HG02588 (cell line): ENCODE measurements around the gene KCNB1.
"Not testable (repeated sequence)": the region's sequence is repeated elsewhere in the genome, so short reads cannot be mapped to it uniquely, and the experiment has no call there.

Experiments
- ATAC-seq: cut with Tn5 transposase; IDR thresholded peaks from one replicate; pipeline ENCODE4 v1.9.1; 2021; ENCODE audit warnings: mild to moderate bottlenecking, moderate library complexity; ENCODE audit not compliant: unreplicated experiment

Gene KCNB1

DNA sequence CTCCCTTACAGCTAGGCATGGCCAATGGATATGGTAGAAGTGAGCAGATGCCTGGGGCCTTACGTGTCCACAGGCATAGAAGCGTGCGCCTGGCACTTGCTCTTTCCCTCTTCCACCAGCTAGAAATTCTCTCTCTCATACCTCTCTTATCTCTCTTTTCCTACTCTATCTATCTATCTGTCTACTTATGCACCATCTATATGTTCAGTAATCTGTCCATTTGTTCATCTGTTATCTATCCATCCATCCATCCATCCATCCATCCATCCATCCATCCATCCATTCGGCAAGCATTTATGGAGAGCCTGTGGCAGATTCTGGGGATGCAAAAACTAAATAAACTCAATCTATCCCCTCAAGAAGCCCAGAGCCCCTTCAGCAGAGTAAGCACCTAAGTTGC is 70.2 kb downstream of the KCNB1 start:
- ATAC-seq, result no peak

DNA sequence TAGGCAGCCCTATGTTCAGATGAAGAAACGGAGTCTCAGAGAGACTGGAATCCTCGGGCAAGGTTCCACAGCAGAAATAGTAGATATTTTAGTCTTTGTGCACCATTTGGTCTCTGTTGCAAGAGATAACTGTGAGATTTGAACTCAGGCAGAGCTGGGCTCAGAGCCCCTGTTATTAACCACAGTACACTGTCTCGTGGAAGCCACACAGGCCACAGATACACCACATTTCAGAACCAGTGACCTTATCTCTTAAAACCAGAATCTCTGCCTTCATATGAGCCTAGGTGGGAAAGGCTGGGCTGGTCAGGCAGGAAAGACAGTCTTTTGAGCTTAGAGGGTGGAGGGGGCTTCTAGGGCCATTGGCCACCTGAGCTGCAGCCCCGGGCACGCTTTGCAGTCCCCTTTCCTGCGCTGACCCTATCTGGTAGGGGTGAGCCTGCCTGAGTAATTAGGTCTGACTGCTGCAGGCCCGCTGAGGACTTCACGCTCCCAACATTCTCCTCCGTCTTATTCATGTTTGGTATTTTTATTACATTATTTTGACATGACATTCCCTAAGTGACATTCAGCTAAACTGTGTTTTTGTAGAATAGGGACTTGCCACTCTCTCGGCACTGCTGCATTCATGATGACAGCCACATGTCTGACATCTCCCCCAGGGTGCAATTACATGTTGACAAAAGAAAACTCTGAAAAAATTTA is 71.1 kb downstream of the KCNB1 start:
- ATAC-seq, result no peak

- ATAC-seq, result not testable (repeated sequence)
These were observed 72.4 kb downstream of the KCNB1 start for GRCh38 chr20:49409975-49410621.

- no peak for ATAC-seq
These were observed 73.0 kb downstream of the KCNB1 start for GRCh38 chr20:49409302-49409974.

DNA sequence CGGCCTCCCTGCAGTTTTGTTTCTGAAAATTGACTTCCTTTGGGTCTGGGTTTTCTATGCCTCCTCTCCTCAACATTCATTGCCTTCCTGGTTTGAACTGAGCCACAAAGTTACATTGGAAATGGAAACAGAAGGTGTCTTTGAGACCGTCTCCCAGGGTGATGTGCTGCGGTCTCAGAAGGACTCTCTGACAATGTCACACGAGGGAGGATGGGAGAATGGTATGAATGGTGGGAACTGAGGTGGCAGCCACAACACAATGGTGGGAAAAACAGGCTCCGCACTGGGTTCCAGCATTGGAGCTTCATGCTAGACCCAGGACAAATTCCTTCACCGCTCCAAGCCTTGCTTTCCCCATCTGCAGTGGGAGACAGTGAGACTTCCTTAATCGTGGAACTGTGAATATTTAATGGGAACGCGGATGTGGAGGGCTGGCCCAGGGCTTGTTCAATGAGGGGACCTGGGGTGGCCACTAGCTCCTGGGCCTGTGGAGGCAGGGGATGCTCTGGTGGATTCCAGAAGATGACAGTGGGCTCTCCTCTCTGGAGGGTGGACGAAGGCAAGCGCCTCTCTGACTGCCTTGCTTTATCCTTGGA is 73.9 kb downstream of the KCNB1 start:
- ATAC-seq, result no peak

- ATAC-seq, result no peak
These were observed 75.8 kb downstream of the KCNB1 start for GRCh38 chr20:49406666-49407065.

DNA sequence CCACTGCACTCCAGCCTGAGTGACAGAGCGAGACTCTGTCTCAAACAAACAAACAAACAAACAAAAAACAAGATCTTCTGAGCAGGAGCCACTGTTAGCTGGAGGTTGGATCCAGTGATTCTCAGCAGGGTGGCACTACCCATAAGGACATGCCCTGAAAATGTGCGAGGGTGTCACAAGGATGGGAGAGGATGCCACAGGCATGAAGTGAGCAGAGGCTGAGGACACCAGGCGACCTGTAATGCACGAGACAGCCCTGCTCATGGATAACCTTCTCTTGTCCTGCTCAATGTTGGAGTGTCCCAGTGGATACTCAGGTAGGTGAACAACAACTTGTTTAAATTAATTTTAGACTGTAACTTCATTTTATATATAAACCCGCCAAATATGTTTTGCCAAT is 76.8 kb downstream of the KCNB1 start:
- ATAC-seq, result no peak

DNA sequence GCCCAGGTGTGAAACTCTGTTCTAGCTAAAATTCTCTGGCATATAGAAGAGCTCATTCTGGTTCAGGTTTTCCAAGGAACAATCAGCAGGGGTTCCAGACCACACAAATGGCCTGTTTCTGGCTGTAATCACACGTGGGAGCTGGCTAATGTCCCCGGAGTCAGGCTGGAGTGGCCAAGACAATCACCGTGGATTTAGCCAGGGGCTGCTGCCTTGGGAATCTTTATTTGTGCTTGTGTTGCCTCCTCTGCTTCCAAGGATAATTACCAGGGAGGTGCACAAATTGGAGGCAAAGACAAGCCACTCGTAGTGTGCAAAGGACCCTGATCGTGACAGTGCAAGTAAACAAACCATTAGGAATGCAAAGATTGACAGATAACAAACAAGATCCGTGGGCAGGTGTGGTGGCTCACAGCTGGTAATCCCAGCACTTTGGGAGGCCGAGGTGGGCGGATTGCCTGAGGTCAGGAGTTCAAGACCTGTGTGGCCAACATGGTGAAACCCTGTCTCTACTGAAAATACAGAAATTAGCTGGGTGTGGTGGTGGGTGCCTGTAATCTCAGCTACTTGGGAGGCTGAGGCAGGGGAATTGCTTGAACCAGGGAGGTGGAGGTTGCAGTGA is 77.3 kb downstream of the KCNB1 start:
- no peak for ATAC-seq

GRCh38 chr20:49404461-49404860 is 78.0 kb downstream of the KCNB1 start:
- ATAC-seq, result no peak

DNA sequence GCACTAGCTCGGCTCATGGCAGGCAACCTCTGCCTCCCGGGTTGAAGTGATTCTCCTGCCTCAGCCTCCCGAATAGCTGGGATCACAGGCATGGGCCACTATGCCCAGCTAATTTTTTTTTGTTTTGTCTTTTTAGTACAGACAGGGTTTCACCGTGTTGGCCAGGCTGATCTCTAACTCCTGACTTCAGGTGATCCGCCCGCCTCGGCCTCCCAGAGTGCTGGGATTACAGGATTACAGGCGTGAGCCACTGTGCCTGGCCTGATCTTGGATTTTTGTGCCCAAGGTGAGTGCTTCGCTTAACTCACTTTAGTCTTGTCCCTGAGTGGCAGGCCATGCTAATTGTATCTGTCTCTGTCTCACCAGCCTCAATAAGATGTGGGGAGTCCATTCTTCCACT is 78.6 kb downstream of the KCNB1 start:
- no peak for ATAC-seq

- ATAC-seq, result no peak
These were observed 79.5 kb downstream of the KCNB1 start for GRCh38 chr20:49403012-49403411.

- no peak for ATAC-seq
These were observed 81.6 kb downstream of the KCNB1 start for GRCh38 chr20:49400904-49401303.

- no peak for ATAC-seq
These were observed 82.1 kb downstream of the KCNB1 start for GRCh38 chr20:49400410-49400809.

DNA sequence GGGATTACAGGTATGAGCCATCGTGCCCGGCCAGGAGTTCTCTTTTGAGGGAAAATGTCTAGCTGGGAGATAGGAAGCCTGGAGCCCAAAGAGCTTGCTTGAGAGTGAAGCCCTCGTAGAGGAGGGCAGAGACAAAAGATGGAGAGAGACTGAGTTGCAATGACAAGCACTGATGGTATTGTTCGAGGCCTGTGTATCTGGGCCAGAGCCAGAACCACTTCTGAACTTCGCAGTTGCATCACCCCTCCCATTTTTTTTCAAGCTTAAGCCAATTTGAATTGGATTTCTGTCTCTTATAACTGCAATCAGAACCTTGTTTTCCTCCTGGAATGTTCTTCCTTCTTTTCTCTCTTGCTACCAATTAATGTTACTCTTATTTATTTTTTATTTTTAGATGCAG is 83.1 kb downstream of the KCNB1 start:
- no peak for ATAC-seq

DNA sequence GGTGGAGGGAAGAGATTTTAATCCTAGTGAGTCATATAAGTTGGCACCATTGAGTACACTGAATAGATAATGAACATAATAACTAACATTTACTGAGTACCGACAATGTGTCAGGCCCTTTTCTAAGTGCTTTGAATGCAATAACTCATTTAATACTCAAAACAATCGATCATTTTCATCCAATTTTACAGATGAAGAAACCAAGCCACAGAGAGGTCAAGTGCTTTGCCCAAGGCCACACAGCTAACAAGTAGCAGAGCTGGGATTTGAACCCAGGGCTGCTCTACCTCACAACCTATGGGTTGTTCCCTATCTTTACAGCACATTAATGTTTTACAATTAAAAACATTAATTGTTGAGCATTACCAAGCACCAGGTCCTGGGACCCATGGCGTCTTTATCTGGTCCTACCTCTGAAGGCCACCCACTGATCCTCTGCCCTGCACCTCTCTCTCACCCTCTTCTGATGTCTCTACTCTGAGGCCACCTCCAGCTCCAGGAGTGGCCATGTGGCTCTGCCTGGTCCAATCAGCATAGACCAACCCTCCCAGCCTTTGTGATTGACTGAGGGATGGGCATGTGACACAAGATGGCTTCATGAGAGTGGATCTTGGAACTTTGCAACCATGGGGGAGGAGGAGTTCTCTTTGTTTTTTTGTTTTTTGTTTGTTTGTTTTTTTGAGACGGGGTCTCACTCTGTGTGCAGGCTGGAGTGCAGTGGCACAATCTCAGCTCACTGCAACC is 83.9 kb downstream of the KCNB1 start:
- ATAC-seq, result no peak

DNA sequence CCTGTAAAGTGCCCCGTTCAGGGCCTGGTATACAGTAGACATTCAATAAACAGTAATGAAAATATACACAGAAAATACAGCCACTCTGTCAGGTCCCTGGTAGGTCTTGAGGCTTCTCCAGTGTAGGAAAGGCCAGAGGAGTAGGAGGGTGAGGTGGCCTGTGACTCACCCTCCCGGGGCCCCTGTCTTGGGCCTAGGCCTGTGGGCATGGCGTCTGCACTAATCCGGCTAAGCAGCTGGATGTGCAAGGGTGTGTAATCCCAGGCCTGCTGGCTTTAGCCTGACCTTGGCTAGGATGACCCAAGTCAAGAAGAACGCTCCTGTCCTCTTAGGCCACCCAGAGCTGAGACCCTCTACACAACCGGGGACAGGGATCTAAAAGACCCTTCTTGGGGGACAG is 84.9 kb downstream of the KCNB1 start:
- no peak for ATAC-seq

DNA sequence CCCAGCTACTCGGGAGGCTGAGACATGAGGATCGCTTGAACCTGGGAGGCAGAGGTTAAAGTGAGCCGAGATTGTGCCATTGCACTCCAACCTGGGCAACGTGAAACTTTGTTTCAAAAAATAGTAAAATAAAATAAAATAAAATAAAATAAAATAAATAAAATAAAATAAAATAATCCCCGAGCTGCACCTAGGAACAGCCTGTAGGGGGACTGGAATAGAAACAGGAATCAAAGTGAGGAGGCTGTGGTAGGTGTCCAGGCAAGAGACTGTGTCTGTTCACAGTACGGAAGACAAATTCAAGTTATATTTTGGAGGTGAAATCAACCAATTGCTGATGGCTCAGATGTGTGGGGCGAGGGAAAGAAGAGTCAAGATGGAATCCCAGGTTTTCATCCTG is 86.2 kb downstream of the KCNB1 start:
- ATAC-seq, result no peak

DNA sequence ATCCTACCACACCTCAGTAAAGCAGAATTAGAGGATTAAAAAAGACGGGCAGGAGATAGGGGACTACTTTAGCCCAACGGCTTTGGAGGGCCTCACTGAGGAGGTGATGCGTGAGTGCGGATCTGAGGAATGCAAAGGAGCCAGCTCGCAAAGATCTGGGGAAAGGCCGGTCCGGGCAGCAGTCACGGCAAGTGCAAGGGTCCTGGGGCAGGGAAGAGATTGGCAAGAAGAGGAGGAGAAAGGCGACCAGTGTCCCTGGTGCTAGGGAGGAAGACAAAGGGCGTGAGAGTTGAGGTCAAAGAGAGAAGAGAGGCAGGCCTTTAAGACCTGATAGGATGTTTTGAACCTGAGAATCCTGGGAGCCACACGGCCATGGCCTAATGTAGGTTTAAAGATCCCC is 86.8 kb downstream of the KCNB1 start:
- no peak for ATAC-seq

DNA sequence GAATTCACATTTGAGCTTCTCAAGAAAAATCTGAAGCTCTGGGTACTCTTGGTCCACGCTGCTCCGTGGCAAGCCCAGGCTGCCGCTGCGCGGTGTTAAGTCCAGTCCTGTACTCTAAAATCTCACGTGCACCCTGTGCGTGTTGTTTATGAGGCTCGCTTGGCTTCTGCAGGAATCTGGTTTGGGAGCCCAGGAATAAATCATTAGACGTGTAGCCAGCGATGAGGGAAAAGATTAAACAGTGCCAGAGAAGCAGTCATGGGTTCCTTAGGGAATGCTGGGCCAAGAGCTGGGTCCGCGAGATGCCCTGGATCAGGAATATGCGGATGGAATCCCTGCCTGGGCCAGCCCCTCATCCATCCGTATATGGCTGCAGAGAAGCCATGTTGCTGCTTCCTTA is 87.3 kb downstream of the KCNB1 start:
- no peak for ATAC-seq

DNA sequence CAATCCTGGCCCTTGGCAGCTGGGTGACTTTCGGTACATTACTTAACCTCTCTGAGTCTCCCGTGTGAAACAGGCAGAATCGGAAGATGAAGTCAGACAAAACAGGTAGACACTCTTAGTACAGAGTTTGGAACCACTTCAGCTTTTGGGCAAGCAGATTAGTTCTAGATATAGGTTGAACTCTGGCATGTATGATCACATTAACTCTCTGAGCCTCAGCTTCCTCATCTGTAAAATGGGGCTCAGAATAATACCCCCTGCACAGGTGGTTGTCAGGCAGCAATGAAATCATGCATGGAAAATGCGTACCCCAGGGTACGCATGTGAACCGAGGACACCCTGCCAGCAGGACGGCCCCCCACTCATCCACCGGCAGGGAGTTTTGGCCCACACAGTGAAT is 87.7 kb downstream of the KCNB1 start:
- ATAC-seq, result no peak

DNA sequence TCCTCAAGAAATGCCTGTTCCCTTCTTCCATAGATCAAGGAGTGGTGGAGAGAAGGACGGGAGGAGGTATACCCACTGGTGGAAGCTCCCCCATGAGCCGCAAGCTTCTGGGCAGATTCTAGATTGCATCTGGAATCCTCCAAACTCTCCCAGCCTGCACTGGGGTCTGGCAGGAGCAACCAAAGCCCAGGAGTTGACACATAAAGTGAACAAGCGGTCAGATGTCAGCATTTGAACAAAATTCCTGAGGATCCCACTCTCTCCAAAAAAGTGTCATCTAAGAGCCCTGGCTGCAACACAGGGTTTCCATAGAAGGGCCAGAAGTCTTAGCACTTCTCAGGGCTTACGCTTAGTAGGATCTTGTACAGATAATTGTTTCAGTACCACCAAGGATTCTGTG is 88.2 kb downstream of the KCNB1 start:
- no peak for ATAC-seq
